GM13976 (cell line): ENCODE data around the gene FANCE.

Source experiments
- DNase-seq: peaks from one replicate; pipeline ENCODE4 v3.0.0; 2012; ENCODE audit warnings: low spot score
- in situ Hi-C: fragments of 300-500 bp; cut with MboI; formaldehyde crosslinking; loops from one replicate; pipeline ENCODE4 v1.12.0; 2022; ENCODE audit warnings: low sequenced_read_pairs, mixed read lengths, inconsistent platforms; ENCODE audit not compliant: unreplicated experiment
- TF ChIP-seq, protein P1 (sequence below): IDR thresholded peaks from 2 replicates; pipeline ENCODE4 v1.5.1; 2012; ENCODE audit warnings: borderline replicate concordance, mild to moderate bottlenecking; ENCODE audit not compliant: insufficient read depth; ENCODE audit errors: extremely low read depth, missing control alignments, control extremely low read depth

Gene FANCE

GRCh38 chr6:35471836-35472345 is 19.8 kb downstream of the FANCE start:
- no peak for DNase-seq
- TF ChIP-seq, protein P1, sequence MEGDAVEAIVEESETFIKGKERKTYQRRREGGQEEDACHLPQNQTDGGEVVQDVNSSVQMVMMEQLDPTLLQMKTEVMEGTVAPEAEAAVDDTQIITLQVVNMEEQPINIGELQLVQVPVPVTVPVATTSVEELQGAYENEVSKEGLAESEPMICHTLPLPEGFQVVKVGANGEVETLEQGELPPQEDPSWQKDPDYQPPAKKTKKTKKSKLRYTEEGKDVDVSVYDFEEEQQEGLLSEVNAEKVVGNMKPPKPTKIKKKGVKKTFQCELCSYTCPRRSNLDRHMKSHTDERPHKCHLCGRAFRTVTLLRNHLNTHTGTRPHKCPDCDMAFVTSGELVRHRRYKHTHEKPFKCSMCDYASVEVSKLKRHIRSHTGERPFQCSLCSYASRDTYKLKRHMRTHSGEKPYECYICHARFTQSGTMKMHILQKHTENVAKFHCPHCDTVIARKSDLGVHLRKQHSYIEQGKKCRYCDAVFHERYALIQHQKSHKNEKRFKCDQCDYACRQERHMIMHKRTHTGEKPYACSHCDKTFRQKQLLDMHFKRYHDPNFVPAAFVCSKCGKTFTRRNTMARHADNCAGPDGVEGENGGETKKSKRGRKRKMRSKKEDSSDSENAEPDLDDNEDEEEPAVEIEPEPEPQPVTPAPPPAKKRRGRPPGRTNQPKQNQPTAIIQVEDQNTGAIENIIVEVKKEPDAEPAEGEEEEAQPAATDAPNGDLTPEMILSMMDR, result no peak
- in situ Hi-C loops, result no loop called here

- in situ Hi-C loops, result no loop called here
- no peak for DNase-seq
- TF ChIP-seq, protein P1, result no peak
Measured at GRCh38 chr6:35473075-35473849, 21.1 kb downstream of the FANCE start.

DNA sequence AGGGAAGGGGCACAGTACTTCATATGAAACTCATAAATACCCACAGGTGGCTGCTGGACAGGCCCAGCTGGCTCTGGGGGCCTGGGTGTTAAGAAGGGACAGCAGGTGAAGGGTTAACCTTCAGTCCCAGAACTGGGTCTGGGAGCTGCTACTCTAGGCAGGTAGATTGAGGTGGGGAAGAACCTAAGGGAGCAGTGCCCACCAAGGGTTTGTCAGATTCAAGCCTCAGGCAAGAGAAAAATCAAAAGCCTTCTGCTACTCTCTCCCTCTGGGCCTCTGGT is 21.7 kb downstream of the FANCE start:
- in situ Hi-C loops, result no loop called here
- TF ChIP-seq, protein P1, result no peak
- DNase-seq, result peak; percentile 41

GRCh38 chr6:35474131-35474941 is 22.2 kb downstream of the FANCE start:
- TF ChIP-seq, protein P1, result no peak
- in situ Hi-C loops, result no loop called here
- DNase-seq, result peak; percentile 40

DNA sequence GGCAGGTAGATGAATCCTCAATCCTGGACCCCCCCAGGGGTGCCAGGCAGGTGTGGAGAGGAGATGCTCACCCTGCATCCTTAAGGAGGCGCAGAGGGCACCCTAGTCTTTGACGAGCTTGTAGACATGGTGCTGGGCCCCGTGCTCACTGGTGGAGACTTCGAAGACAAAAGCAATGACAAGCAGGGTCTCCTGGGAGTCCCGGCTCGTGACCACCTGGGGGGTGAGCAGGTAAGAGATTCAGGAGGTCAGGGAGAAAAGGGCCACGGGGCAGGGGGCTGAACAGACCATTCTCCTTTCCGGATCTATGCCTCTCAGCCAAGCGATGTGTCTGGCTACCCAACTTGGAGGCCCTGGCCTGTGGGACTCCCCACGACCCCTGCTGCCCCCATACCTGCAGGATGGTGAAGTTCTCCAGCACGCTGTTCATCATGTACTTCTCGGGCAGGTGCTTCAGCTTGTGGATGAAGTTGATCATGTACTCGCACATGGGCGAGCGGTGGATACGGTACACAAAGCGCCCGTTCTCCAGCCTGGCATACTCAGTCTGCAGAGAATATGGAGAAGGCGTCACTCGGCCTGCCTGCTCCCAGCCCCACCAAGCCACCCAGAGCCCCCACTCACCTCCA is 22.9 kb downstream of the FANCE start:
- TF ChIP-seq, protein P1, result no peak
- in situ Hi-C loops, result no loop called here

DNA sequence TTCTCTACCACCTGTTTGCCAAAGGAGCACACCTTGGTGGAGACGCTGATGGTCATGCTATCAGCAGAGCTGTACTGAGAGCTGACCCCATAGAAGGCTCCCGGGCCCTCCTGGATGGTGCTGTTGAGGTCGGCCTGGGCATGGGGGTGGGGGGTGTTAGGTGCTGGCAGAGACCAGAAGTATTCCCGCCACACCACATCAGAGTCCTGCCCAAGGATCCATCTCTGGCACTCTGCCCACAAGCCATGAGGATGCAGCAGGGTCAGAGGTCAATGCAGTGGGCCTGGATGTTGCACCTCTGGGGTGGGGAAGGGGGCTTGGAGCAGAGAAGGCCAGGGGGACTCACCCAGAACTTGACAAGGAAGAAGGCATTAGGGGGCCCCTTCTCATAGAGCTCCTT is 23.4 kb downstream of the FANCE start:
- TF ChIP-seq, protein P1, result no peak
- no peak for DNase-seq
- in situ Hi-C loops, result no loop called here

More for the DNA sequence above, 22.9 kb downstream of the FANCE start:
- DNase-seq, result peak; percentile 36
